NT2/D1 (cell line): Measurements from ENCODE around the gene LEO1.

ENCODE experiments used
- YY1 ChIP-seq: IDR thresholded peaks from 2 replicates; pipeline ENCODE4 v1.6.1; 2011; ENCODE audit not compliant: insufficient read length, insufficient read depth
- ZNF274 ChIP-seq: IDR thresholded peaks from 2 replicates; pipeline ENCODE4 v1.6.1; 2011; ENCODE audit warnings: mild to moderate bottlenecking, low read depth, low read length

- TF ChIP-seq ZNF274 = no peak
- TF ChIP-seq YY1 = no peak
These were observed 48.0 kb upstream of the LEO1 start for GRCh38 chr15:52019394-52020220.
